Fibroblast of villous mesenchyme (primary cell): ENCODE results near the gene WDR31. TPM values are rescaled to one million over a fixed set of nuclear protein-coding genes. Genes with fewer than 3 reads are reported as not detected.

Experiments used
- DNase-seq: peaks from one replicate; pipeline ENCODE4 v3.0.0-alpha.2; 2010; ENCODE audit warnings: low read depth
- H3K4me3 ChIP-seq: 2 replicates; pipeline ENCODE4 v1.5.1; 2011; ENCODE audit warnings: low read depth, mild to moderate bottlenecking, low read length
- total RNA-seq: library from RNA; depleted of rRNA; stranded (reverse); fragments of >200 nt; gene quantifications from 2 replicates; pipeline ENCODE4 v1.2.3, GENCODE V29; 2012
- TF ChIP-seq, protein P1 (sequence below): IDR thresholded peaks from 2 replicates; pipeline ENCODE4 v1.5.1; 2012; ENCODE audit warnings: low read depth, mild to moderate bottlenecking, low read length; ENCODE audit not compliant: insufficient read depth

Gene WDR31
- total RNA-seq, 1 donor, result 0.86 TPM

- H3K4me3 ChIP-seq, result no peak overlapping the region
- TF ChIP-seq, protein P1, sequence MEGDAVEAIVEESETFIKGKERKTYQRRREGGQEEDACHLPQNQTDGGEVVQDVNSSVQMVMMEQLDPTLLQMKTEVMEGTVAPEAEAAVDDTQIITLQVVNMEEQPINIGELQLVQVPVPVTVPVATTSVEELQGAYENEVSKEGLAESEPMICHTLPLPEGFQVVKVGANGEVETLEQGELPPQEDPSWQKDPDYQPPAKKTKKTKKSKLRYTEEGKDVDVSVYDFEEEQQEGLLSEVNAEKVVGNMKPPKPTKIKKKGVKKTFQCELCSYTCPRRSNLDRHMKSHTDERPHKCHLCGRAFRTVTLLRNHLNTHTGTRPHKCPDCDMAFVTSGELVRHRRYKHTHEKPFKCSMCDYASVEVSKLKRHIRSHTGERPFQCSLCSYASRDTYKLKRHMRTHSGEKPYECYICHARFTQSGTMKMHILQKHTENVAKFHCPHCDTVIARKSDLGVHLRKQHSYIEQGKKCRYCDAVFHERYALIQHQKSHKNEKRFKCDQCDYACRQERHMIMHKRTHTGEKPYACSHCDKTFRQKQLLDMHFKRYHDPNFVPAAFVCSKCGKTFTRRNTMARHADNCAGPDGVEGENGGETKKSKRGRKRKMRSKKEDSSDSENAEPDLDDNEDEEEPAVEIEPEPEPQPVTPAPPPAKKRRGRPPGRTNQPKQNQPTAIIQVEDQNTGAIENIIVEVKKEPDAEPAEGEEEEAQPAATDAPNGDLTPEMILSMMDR, result no peak
- DNase-seq, result no peak
Observed at GRCh38 chr9:113363336-113363735, 23.3 kb upstream of the WDR31 start.

GRCh38 chr9:113361304-113362018 lies 21.4 kb upstream of the WDR31 start:
- H3K4me3 ChIP-seq, result no peak overlapping the region
- TF ChIP-seq, protein P1, result no peak
- DNase-seq, result no peak

- TF ChIP-seq, protein P1, result no peak
- no peak for DNase-seq
- no peak overlapping the region for H3K4me3 ChIP-seq
Observed at GRCh38 chr9:113360242-113360842, 20.3 kb upstream of the WDR31 start.

DNA sequence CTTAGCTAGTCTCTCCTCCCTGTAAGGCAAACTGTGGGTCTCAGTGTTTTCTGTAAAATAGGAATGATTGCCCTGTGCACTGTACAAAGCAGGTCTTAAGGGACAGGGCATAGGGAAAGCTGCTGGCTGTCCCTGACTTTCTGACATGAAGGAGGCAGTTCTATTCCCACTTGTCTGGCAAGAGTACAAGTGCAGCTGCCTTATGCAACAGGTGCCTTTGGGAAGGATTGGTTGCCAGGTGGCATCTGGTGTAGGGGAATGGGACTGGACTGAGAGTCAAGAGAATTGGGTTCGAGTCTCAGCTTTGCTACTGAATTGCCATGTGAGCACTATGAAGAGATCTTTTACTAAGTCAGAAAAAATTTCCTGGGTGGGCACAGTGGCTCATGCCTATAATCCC lies 19.3 kb upstream of the WDR31 start:
- DNase-seq, result no peak
- TF ChIP-seq, protein P1, result no peak

DNA sequence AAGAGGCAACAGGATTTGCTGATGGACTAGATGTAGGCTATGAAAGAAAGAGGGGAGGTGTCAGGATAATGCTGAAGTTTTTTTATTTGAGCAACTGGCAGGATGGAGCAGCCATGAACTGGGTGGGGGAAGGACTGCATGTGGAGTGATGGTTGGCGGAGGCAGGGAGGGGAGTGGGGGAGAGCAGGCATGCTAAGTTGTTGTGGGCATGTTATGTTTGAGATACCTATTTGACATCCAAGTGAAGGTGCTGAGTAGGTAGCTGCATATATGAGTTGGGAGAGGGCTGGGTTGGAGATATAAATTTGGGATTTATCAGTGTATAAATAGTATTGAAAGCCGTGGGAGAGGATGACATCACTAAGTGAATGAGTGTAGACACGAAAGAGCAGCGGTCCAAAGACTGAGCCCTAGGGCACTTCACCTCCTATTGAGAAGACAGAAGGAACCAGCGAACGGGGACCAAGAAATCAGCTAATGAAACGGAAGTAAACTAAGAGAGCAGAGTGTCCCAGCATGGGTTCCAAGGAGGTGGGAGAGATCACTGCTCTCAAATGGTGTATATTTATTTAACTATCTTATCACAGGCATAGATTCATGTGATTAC lies 16.7 kb upstream of the WDR31 start:
- no peak overlapping the region for H3K4me3 ChIP-seq
- DNase-seq, result no peak
- TF ChIP-seq, protein P1, result no peak

More for the DNA sequence above, 19.3 kb upstream of the WDR31 start:
- H3K4me3 ChIP-seq, result no peak overlapping the region

DNA sequence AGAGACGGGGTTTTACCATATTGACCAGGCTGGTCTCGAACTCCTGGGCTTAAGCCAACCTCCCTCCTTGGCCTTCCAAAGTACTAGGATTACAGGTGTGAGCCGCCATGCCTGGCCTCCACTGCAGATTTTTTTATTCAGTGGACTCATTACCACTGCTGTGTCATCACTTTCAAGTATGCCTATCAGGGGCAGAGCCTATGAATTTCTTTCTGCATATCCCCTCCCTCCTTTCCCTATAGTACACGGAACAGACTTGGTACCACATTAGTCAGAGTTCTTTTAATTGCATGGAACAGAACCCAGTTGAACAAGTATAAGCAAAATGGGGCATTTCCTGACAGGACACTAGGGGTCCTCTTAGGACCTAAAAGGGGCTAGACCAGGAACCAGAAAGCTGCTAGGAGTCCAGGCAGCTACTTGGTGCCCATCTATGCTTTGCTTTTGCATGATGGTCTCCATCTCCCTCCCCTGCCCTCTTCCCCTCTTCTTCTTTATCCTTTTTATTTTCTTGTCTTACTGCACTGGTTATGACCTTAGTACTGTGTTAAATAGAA lies 15.0 kb upstream of the WDR31 start:
- peak; percentile 19 for DNase-seq
- TF ChIP-seq, protein P1, result peak; percentile 35
- H3K4me3 ChIP-seq, result no peak overlapping the region
